ENCODE measurements around the gene MCCC1. TPM values are rescaled to one million over a fixed set of nuclear protein-coding genes. Genes with fewer than 3 reads are reported as not detected.

MCCC1 gene
- total RNA-seq, 1 experiment from 2014 or later, result 12.6 TPM

DNA sequence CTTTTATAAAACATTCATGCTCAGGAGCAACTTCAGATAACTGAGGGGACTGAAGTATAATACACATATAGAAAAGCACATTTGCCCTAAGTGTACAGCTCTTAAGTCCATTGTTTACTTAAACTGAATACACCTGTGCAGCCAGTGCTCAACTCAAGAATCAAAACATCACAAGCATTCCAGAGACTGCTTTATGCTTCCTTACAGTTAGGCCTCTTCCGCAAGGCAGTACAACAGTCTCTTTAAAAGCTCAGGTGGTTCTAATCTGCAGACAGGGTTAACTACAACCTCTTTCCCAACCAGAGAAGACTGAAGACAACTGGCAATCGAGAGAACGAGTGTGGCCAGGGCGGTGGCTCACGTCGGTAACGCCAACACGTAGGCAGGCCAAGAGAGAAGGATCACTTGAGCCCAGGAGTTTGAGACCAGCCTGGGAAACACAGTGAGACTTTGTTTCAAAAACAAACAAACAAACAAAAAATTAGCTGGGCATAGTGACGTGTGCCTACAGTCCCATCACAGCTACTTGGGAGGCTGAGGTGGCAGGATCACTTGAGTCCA lies 16.9 kb downstream of the MCCC1 start:
- POLR2A ChIA-PET, result no interaction called here
- H2AFZ ChIP-seq (ENCODE audit: low read depth, low read length, poor library complexity, severe bottlenecking), result no peak overlapping the region
- H3K4me2 ChIP-seq (ENCODE audit: low read length), result no peak overlapping the region
- H3K36me3 ChIP-seq (ENCODE audit: control insufficient read depth in 1 of 2, insufficient read depth in 2 of 2, low read length in 2 of 2), result peaks cover 3 to 10% of the 10 kb centered on the region in 2 experiments; a peak in 3 of 4 replicates
- H3K27me3 ChIP-seq (ENCODE audit: insufficient read depth, low read length), result no peaks in the 10 kb centered on the region
- intact Hi-C loops (cut with micrococcal nuclease), result no loop called here
- ATAC-seq (no peak), DNase-seq (ENCODE audit: low read depth, low spot score) (no peak)
- no peaks in the 10 kb centered on the region for H3K79me2 ChIP-seq (ENCODE audit: insufficient read depth, low read length)
- no peak for TF ChIP-seq EGR1 (IDR thresholded peaks at IDR 0.05; ENCODE audit: low read depth)
- TF ChIP-seq SIN3A (IDR thresholded peaks at IDR 0.05; ENCODE audit: low read depth), result no peak
- no peak for TF ChIP-seq ZNF274 (IDR thresholded peaks at IDR 0.05; ENCODE audit: low read depth, low read length)
- TF ChIP-seq JUND (IDR thresholded peaks at IDR 0.05), result no peak
- TF ChIP-seq ELF1 (IDR thresholded peaks at IDR 0.05; ENCODE audit: borderline replicate concordance, low read depth), result no peak
- no peak for TF ChIP-seq SRF (IDR thresholded peaks at IDR 0.05; ENCODE audit: low read depth)
- TF ChIP-seq, protein P1, sequence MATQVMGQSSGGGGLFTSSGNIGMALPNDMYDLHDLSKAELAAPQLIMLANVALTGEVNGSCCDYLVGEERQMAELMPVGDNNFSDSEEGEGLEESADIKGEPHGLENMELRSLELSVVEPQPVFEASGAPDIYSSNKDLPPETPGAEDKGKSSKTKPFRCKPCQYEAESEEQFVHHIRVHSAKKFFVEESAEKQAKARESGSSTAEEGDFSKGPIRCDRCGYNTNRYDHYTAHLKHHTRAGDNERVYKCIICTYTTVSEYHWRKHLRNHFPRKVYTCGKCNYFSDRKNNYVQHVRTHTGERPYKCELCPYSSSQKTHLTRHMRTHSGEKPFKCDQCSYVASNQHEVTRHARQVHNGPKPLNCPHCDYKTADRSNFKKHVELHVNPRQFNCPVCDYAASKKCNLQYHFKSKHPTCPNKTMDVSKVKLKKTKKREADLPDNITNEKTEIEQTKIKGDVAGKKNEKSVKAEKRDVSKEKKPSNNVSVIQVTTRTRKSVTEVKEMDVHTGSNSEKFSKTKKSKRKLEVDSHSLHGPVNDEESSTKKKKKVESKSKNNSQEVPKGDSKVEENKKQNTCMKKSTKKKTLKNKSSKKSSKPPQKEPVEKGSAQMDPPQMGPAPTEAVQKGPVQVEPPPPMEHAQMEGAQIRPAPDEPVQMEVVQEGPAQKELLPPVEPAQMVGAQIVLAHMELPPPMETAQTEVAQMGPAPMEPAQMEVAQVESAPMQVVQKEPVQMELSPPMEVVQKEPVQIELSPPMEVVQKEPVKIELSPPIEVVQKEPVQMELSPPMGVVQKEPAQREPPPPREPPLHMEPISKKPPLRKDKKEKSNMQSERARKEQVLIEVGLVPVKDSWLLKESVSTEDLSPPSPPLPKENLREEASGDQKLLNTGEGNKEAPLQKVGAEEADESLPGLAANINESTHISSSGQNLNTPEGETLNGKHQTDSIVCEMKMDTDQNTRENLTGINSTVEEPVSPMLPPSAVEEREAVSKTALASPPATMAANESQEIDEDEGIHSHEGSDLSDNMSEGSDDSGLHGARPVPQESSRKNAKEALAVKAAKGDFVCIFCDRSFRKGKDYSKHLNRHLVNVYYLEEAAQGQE (IDR thresholded peaks at IDR 0.05; ENCODE audit: low read depth), result no peak
- TF ChIP-seq, protein P2, sequence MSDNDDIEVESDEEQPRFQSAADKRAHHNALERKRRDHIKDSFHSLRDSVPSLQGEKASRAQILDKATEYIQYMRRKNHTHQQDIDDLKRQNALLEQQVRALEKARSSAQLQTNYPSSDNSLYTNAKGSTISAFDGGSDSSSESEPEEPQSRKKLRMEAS (IDR thresholded peaks at IDR 0.05), result no peak
- no peak for TF ChIP-seq POLR2AphosphoS5 (IDR thresholded peaks at IDR 0.05; ENCODE audit: low read depth, low read length)
- TF ChIP-seq FOSL1 (IDR thresholded peaks at IDR 0.05; ENCODE audit: low read depth), result no peak
- no peak for TF ChIP-seq EZH2 (IDR thresholded peaks at IDR 0.05)
- TF ChIP-seq CBX3 (IDR thresholded peaks at IDR 0.05; ENCODE audit: low read depth), result no peak
- no peak for TF ChIP-seq YY1 (IDR thresholded peaks at IDR 0.05; ENCODE audit: extremely low read depth, insufficient replicate concordance, low read depth, low read length)
- no peak for TF ChIP-seq CEBPB (IDR thresholded peaks at IDR 0.05; ENCODE audit: low read depth)
- TF ChIP-seq, protein P3, sequence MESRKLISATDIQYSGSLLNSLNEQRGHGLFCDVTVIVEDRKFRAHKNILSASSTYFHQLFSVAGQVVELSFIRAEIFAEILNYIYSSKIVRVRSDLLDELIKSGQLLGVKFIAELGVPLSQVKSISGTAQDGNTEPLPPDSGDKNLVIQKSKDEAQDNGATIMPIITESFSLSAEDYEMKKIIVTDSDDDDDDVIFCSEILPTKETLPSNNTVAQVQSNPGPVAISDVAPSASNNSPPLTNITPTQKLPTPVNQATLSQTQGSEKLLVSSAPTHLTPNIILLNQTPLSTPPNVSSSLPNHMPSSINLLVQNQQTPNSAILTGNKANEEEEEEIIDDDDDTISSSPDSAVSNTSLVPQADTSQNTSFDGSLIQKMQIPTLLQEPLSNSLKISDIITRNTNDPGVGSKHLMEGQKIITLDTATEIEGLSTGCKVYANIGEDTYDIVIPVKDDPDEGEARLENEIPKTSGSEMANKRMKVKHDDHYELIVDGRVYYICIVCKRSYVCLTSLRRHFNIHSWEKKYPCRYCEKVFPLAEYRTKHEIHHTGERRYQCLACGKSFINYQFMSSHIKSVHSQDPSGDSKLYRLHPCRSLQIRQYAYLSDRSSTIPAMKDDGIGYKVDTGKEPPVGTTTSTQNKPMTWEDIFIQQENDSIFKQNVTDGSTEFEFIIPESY (IDR thresholded peaks at IDR 0.05; ENCODE audit: extremely low read depth, insufficient replicate concordance, low read length), result no peak
- TF ChIP-seq, protein P4, sequence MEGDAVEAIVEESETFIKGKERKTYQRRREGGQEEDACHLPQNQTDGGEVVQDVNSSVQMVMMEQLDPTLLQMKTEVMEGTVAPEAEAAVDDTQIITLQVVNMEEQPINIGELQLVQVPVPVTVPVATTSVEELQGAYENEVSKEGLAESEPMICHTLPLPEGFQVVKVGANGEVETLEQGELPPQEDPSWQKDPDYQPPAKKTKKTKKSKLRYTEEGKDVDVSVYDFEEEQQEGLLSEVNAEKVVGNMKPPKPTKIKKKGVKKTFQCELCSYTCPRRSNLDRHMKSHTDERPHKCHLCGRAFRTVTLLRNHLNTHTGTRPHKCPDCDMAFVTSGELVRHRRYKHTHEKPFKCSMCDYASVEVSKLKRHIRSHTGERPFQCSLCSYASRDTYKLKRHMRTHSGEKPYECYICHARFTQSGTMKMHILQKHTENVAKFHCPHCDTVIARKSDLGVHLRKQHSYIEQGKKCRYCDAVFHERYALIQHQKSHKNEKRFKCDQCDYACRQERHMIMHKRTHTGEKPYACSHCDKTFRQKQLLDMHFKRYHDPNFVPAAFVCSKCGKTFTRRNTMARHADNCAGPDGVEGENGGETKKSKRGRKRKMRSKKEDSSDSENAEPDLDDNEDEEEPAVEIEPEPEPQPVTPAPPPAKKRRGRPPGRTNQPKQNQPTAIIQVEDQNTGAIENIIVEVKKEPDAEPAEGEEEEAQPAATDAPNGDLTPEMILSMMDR (IDR thresholded peaks at IDR 0.05 in 2 of 3, conservative IDR thresholded peaks at IDR 0.05 in 1 of 3; ENCODE audit: borderline replicate concordance in 1 of 3, insufficient read depth in 1 of 3, low read depth in 2 of 3, low read length in 2 of 3), result no peak
- TF ChIP-seq, protein P5, sequence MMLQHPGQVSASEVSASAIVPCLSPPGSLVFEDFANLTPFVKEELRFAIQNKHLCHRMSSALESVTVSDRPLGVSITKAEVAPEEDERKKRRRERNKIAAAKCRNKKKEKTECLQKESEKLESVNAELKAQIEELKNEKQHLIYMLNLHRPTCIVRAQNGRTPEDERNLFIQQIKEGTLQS (IDR thresholded peaks at IDR 0.05), result no peak
- TF ChIP-seq RAD21 (IDR thresholded peaks at IDR 0.05; ENCODE audit: low read depth), result no peak
- TF ChIP-seq SP1 (IDR thresholded peaks at IDR 0.05; ENCODE audit: low read depth), result no peak
- no TSS peak for BruUV-seq (replicated peaks)
- H3K9ac ChIP-seq (ENCODE audit: low read length), result no peak overlapping the region
- RAD21 ChIA-PET (ENCODE audit: low non-redundant PET in 1 of 2, low total read pairs in 2 of 2, uncharacterized antibody in 2 of 2, unreplicated experiment in 2 of 2), result no interaction called here
- CTCF ChIA-PET, result no interaction called here
- H3K9me2 ChIP-seq (ENCODE audit: insufficient read depth), result no peaks in the 10 kb centered on the region
- no peaks in the 10 kb centered on the region for H3K9me3 ChIP-seq (ENCODE audit: control insufficient read depth in 1 of 2, insufficient read depth in 1 of 2, low read depth in 1 of 2, low read length in 2 of 2)
- no peak overlapping the region for H3K4me3 ChIP-seq (replicated peaks in 1 of 2; ENCODE audit: low read depth in 1 of 2, low read length in 2 of 2)
- H4K20me1 ChIP-seq (ENCODE audit: insufficient read depth), result no peaks in the 10 kb centered on the region
- no peak overlapping the region for H3K27ac ChIP-seq (ENCODE audit: low read depth, low read length)
- no peaks in the 10 kb centered on the region for H3K4me1 ChIP-seq (ENCODE audit: control insufficient read depth in 1 of 2, insufficient read depth in 2 of 2, low read length in 2 of 2)
